ENCODE measurements around the gene GDA.
A peak's percentile ranks its signal among the peaks of the same experiment; 100 is the strongest.

The GDA gene

GRCh38 chr9:72203205-72203803, 54.1 kb downstream of the GDA start:
- H3K4me3 ChIP-seq (ENCODE audit: low read depth, low read length), result no peak overlapping the region
- peak; percentile 49; the same call in 1 of the 2 replicates for TF ChIP-seq MYC (IDR thresholded peaks at IDR 0.05; ENCODE audit: low read depth, low read length)
- peak; percentile 85 for TF ChIP-seq MAX (IDR thresholded peaks at IDR 0.05; ENCODE audit: low read depth, low read length)
- TF ChIP-seq, protein P1, sequence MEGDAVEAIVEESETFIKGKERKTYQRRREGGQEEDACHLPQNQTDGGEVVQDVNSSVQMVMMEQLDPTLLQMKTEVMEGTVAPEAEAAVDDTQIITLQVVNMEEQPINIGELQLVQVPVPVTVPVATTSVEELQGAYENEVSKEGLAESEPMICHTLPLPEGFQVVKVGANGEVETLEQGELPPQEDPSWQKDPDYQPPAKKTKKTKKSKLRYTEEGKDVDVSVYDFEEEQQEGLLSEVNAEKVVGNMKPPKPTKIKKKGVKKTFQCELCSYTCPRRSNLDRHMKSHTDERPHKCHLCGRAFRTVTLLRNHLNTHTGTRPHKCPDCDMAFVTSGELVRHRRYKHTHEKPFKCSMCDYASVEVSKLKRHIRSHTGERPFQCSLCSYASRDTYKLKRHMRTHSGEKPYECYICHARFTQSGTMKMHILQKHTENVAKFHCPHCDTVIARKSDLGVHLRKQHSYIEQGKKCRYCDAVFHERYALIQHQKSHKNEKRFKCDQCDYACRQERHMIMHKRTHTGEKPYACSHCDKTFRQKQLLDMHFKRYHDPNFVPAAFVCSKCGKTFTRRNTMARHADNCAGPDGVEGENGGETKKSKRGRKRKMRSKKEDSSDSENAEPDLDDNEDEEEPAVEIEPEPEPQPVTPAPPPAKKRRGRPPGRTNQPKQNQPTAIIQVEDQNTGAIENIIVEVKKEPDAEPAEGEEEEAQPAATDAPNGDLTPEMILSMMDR (IDR thresholded peaks at IDR 0.05; ENCODE audit: low read depth, low read length), result peak; percentile 51
- TF ChIP-seq POLR2A (IDR thresholded peaks at IDR 0.05; ENCODE audit: extremely low read depth, insufficient read length), result no peak
- peak; percentile 28 for DNase-seq (ENCODE audit: low read depth)

DNA sequence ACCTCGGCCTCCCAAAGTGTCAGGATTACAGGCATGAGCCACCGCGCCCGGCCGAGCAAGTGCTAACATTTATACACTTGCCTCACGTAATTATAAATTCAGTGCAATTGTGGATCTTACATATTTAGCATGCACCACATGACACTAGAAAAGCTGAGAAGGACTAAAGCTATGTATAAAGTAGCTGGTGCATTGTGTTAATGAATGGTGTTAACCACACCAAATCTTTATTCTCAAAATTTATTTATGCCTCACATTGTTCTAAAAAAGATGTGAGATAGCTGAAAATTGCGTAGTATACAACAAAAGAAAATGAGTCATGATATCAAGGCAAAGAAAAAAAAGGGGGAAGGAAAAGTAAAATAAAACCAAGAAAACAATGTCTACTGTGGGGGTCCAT, 54.8 kb downstream of the GDA start:
- no peak for DNase-seq (ENCODE audit: low read depth)
- H3K4me3 ChIP-seq (ENCODE audit: low read depth, low read length), result no peak overlapping the region
- TF ChIP-seq MAX (IDR thresholded peaks at IDR 0.05; ENCODE audit: low read depth, low read length), result no peak
- TF ChIP-seq POLR2A (IDR thresholded peaks at IDR 0.05; ENCODE audit: extremely low read depth, insufficient read length), result no peak
- TF ChIP-seq MYC (IDR thresholded peaks at IDR 0.05; ENCODE audit: low read depth, low read length), result no peak
- TF ChIP-seq, protein P1 (IDR thresholded peaks at IDR 0.05; ENCODE audit: low read depth, low read length), result no peak

DNA sequence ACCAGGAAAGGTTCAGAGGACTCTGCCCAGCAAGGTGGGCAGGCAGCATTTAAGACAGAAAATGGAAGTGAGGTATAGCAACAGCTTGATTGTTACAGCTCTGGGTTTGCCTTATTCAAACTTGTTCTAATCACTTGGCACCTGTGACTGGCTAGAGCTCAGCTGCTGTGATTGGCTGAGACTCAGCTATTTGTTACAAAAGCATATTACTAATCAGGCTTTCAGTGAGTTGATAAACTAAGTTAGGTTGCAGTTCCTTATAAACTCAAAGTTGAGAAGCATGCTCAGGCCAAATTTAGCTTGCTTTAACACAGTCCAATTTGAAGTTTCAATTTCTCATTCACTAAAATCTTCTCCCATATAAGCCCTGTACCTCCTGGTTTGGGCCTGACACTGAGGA, 56.3 kb downstream of the GDA start:
- TF ChIP-seq, protein P1 (IDR thresholded peaks at IDR 0.05; ENCODE audit: low read depth, low read length), result no peak
- no peak for TF ChIP-seq MYC (IDR thresholded peaks at IDR 0.05; ENCODE audit: low read depth, low read length)
- no peak for TF ChIP-seq POLR2A (IDR thresholded peaks at IDR 0.05; ENCODE audit: extremely low read depth, insufficient read length)
- no peak for TF ChIP-seq MAX (IDR thresholded peaks at IDR 0.05; ENCODE audit: low read depth, low read length)
- no peak for DNase-seq (ENCODE audit: low read depth)
- H3K4me3 ChIP-seq (ENCODE audit: low read depth, low read length), result no peak overlapping the region

DNA sequence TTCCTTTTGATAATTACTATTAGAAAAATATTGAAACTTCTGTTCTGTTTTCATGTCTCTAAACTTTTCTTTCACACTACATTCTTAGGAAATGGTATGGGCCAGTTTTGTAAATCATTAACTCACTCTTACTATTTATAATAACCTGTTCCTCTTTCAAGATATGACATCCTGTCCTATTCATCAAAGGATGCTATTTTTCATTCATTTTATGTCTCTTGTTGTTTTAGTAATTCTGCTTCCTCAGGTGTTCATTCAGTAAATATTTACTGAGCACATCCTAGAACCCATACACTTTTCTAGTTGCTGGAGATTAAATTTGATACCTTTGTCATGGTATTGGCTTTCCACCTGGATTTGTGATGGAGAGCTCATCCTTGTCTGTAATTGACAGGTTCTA, 58.0 kb downstream of the GDA start:
- no peak for DNase-seq (ENCODE audit: low read depth)
- H3K4me3 ChIP-seq (ENCODE audit: low read depth, low read length), result no peak overlapping the region
- no peak for TF ChIP-seq MAX (IDR thresholded peaks at IDR 0.05; ENCODE audit: low read depth, low read length)
- no peak for TF ChIP-seq POLR2A (IDR thresholded peaks at IDR 0.05; ENCODE audit: extremely low read depth, insufficient read length)
- TF ChIP-seq, protein P1 (IDR thresholded peaks at IDR 0.05; ENCODE audit: low read depth, low read length), result no peak
- TF ChIP-seq MYC (IDR thresholded peaks at IDR 0.05; ENCODE audit: low read depth, low read length), result no peak

- DNase-seq (ENCODE audit: low read depth), result no peak
- H3K4me3 ChIP-seq (ENCODE audit: low read depth, low read length), result no peak overlapping the region
- TF ChIP-seq MYC (IDR thresholded peaks at IDR 0.05; ENCODE audit: low read depth, low read length), result no peak
- no peak for TF ChIP-seq MAX (IDR thresholded peaks at IDR 0.05; ENCODE audit: low read depth, low read length)
- TF ChIP-seq POLR2A (IDR thresholded peaks at IDR 0.05; ENCODE audit: extremely low read depth, insufficient read length), result no peak
- TF ChIP-seq, protein P1 (IDR thresholded peaks at IDR 0.05; ENCODE audit: low read depth, low read length), result no peak
Observed at GRCh38 chr9:72210522-72210921, 61.3 kb downstream of the GDA start.

Measured in NB4 (cell line).